HepG2 (cell line): ENCODE results near the gene NWD2. TPM values are rescaled to one million over a fixed set of nuclear protein-coding genes. Genes with fewer than 3 reads are reported as not detected.
A peak's percentile ranks its signal among the peaks of the same experiment; 100 is the strongest.

Experiments
- ATF7 ChIP-seq, 2 experiments: fragments of 450-650 bp in 1 of 2; sonication (generic) in 1 of 2; formaldehyde crosslinking in 1 of 2; IDR thresholded peaks; 2 replicates each; pipeline versions ENCODE4 v1.4.0 to v1.6.1; 2016 to 2020; ENCODE audit warnings: antibody characterized with exemption in 1 of 2, mild to moderate bottlenecking in 1 of 2, missing genetic modification reagents in 1 of 2
- EP300 ChIP-seq, 3 experiments: sonication (generic) in 1 of 3; formaldehyde crosslinking in 1 of 3; IDR thresholded peaks; 2 replicates each; pipeline versions ENCODE4 v1.5.1 to v1.6.1; 2011 to 2020; ENCODE audit warnings: low read depth in 2 of 3, low read length in 2 of 3, borderline replicate concordance in 1 of 3, improper control_type of control experiment in 1 of 3, mild to moderate bottlenecking in 1 of 3, missing genetic modification reagents in 1 of 3, moderate library complexity in 1 of 3
- HDAC1 ChIP-seq: sonication (generic); formaldehyde crosslinking; IDR thresholded peaks from 2 replicates; pipeline ENCODE4 v1.5.1; 2020; ENCODE audit warnings: mild to moderate bottlenecking, missing genetic modification reagents
- HNRNPLL ChIP-seq: fragments of 200-400 bp; formaldehyde crosslinking; IDR thresholded peaks from 2 replicates; pipeline ENCODE4 v1.6.1; 2017; ENCODE audit warnings: mild to moderate bottlenecking, low read depth, low read length; ENCODE audit not compliant: poor library complexity, severe bottlenecking
- KLF13 ChIP-seq: sonication (generic); formaldehyde crosslinking; IDR thresholded peaks from 2 replicates; pipeline ENCODE4 v1.4.0; 2020; ENCODE audit warnings: mild to moderate bottlenecking, missing genetic modification reagents
- MIXL1 ChIP-seq: IDR thresholded peaks from 2 replicates; pipeline ENCODE4 v1.6.1; 2016
- MTA3 ChIP-seq: sonication (generic); formaldehyde crosslinking; IDR thresholded peaks from 2 replicates; pipeline ENCODE4 v1.4.0; 2020; ENCODE audit warnings: missing genetic modification reagents
- NFIC ChIP-seq: IDR thresholded peaks from 2 replicates; pipeline ENCODE4 v1.6.1; 2012; ENCODE audit warnings: mild to moderate bottlenecking, low read length, inconsistent platforms
- RFXANK ChIP-seq: IDR thresholded peaks from 2 replicates; pipeline ENCODE4 v1.6.1; 2016
- SMAD3 ChIP-seq: sonication (generic); formaldehyde crosslinking; IDR thresholded peaks from 2 replicates; pipeline ENCODE4 v1.4.0; 2020; ENCODE audit warnings: missing genetic modification reagents
- TAF1 ChIP-seq: sonication (generic); formaldehyde crosslinking; IDR thresholded peaks from 2 replicates; pipeline ENCODE4 v1.4.0; 2020; ENCODE audit warnings: missing genetic modification reagents
- ZSCAN25 ChIP-seq: sonication (generic); formaldehyde crosslinking; IDR thresholded peaks from 2 replicates; pipeline ENCODE4 v1.8.0; 2022; ENCODE audit warnings: mild to moderate bottlenecking, missing genetic modification reagents
- polyA plus RNA-seq, 8 experiments: library from polyadenylated mRNA; depleted of rRNA in 3 of 8; stranded (reverse) in 7 of 8; unstranded in 1 of 8; fragments of >200 nt; fragmentation: Illumina TruSeq in 4 of 8; extraction: Trizol in 4 of 8; gene quantifications; 2 replicates each; pipeline versions ENCODE4 v1.2.1 to v1.2.3, GENCODE V29; 2011 to 2016; ENCODE audit warnings: low read depth in 4 of 8, missing spikeins in 1 of 8, mixed read lengths in 1 of 8; ENCODE audit not compliant: insufficient read depth in 1 of 8
- total RNA-seq, 5 experiments: library from RNA; depleted of rRNA; stranded (reverse); fragments of >200 nt; fragmentation: Illumina TruSeq; extraction: Trizol; gene quantifications; 2 replicates each; pipeline ENCODE4 v1.2.3, GENCODE V29; 2016; ENCODE audit warnings: low read depth in 1 of 5
- TF ChIP-seq, protein P1 (sequence below): sonication (generic); formaldehyde crosslinking; IDR thresholded peaks from 2 replicates; pipeline ENCODE4 v1.4.0; 2020; ENCODE audit warnings: mild to moderate bottlenecking, missing genetic modification reagents, borderline replicate concordance
- TF ChIP-seq, protein P2 (sequence below): IDR thresholded peaks from 2 replicates; pipeline ENCODE4 v1.6.1; 2012; ENCODE audit warnings: inconsistent platforms
- TF ChIP-seq, protein P3 (sequence below): sonication (generic); formaldehyde crosslinking; IDR thresholded peaks from 2 replicates; pipeline ENCODE4 v1.5.1; 2020; ENCODE audit warnings: missing genetic modification reagents, mild to moderate bottlenecking, borderline replicate concordance
- TF ChIP-seq, protein P4 (sequence below): sonication (generic); formaldehyde crosslinking; IDR thresholded peaks from 2 replicates; pipeline ENCODE4 v1.4.0; 2020; ENCODE audit warnings: missing genetic modification reagents
- TF ChIP-seq, protein P5 (sequence below): sonication (generic); formaldehyde crosslinking; IDR thresholded peaks from 2 replicates; pipeline ENCODE4 v1.5.1; 2020; ENCODE audit warnings: mild to moderate bottlenecking, moderate library complexity, missing genetic modification reagents

Gene NWD2
- total and polyA plus RNA-seq, 2 of the 13 experiments (the other 11 are each of a cell fraction or from before 2014, with no cell fraction given) = not detected

DNA sequence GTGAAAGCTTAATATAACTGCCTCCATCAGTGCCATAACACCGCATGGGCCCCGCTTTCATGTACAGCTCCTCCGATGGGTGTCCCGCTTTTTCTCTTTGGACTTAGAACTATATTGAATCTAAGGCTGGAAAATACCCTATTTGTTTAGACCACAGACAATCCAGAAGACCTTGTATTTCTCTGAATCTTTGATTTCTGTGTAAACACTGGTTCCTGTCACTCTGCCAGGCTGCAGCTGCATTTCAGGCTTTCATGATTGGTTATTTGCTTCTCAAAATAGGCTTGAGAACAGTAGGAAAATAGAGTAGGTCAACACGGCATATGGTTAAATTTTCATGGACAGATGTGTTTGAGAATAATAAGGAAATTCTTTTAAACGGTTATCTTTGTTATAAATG lies 80.0 kb downstream of the NWD2 start (continued):
- TF ChIP-seq, protein P1, sequence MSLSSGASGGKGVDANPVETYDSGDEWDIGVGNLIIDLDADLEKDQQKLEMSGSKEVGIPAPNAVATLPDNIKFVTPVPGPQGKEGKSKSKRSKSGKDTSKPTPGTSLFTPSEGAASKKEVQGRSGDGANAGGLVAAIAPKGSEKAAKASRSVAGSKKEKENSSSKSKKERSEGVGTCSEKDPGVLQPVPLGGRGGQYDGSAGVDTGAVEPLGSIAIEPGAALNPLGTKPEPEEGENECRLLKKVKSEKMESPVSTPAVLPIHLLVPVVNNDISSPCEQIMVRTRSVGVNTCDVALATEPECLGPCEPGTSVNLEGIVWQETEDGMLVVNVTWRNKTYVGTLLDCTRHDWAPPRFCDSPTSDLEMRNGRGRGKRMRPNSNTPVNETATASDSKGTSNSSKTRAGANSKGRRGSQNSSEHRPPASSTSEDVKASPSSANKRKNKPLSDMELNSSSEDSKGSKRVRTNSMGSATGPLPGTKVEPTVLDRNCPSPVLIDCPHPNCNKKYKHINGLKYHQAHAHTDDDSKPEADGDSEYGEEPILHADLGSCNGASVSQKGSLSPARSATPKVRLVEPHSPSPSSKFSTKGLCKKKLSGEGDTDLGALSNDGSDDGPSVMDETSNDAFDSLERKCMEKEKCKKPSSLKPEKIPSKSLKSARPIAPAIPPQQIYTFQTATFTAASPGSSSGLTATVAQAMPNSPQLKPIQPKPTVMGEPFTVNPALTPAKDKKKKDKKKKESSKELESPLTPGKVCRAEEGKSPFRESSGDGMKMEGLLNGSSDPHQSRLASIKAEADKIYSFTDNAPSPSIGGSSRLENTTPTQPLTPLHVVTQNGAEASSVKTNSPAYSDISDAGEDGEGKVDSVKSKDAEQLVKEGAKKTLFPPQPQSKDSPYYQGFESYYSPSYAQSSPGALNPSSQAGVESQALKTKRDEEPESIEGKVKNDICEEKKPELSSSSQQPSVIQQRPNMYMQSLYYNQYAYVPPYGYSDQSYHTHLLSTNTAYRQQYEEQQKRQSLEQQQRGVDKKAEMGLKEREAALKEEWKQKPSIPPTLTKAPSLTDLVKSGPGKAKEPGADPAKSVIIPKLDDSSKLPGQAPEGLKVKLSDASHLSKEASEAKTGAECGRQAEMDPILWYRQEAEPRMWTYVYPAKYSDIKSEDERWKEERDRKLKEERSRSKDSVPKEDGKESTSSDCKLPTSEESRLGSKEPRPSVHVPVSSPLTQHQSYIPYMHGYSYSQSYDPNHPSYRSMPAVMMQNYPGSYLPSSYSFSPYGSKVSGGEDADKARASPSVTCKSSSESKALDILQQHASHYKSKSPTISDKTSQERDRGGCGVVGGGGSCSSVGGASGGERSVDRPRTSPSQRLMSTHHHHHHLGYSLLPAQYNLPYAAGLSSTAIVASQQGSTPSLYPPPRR (CRISPR knock-in tag) = 0 out of 2 replicates have a peak, but pooled peaks have one; percentile 32
- TF ChIP-seq, protein P2, sequence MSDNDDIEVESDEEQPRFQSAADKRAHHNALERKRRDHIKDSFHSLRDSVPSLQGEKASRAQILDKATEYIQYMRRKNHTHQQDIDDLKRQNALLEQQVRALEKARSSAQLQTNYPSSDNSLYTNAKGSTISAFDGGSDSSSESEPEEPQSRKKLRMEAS = 0 out of 2 replicates have a peak, but pooled peaks have one; percentile 26
- TF ChIP-seq HNRNPLL = no peak
- no peak for TF ChIP-seq MTA3 (CRISPR knock-in tag)
- no peak for TF ChIP-seq ZSCAN25 (CRISPR knock-in tag)
- TF ChIP-seq EP300 (IDR thresholded peaks at IDR 0.05; ENCODE audit: low read depth in 2 of 2, low read length in 2 of 2) = peak in 1 of 2 experiments; percentile 54; a peak in 2 of 4 replicates
- TF ChIP-seq EP300 (CRISPR knock-in tag; IDR thresholded peaks at IDR 0.05; ENCODE audit: borderline replicate concordance) = no peak
- no peak for TF ChIP-seq ATF7 (IDR thresholded peaks at IDR 0.05)
- no peak for TF ChIP-seq ATF7 (CRISPR knock-in tag; IDR thresholded peaks at IDR 0.05)
- TF ChIP-seq HDAC1 = peak; percentile 56
- TF ChIP-seq MIXL1 (CRISPR knock-in tag) = 0 out of 2 replicates have a peak, but pooled peaks have one; percentile 22
- TF ChIP-seq, protein P3, sequence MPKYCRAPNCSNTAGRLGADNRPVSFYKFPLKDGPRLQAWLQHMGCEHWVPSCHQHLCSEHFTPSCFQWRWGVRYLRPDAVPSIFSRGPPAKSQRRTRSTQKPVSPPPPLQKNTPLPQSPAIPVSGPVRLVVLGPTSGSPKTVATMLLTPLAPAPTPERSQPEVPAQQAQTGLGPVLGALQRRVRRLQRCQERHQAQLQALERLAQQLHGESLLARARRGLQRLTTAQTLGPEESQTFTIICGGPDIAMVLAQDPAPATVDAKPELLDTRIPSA (CRISPR knock-in tag) = no peak
- TF ChIP-seq SMAD3 = no peak
- TF ChIP-seq, protein P4, sequence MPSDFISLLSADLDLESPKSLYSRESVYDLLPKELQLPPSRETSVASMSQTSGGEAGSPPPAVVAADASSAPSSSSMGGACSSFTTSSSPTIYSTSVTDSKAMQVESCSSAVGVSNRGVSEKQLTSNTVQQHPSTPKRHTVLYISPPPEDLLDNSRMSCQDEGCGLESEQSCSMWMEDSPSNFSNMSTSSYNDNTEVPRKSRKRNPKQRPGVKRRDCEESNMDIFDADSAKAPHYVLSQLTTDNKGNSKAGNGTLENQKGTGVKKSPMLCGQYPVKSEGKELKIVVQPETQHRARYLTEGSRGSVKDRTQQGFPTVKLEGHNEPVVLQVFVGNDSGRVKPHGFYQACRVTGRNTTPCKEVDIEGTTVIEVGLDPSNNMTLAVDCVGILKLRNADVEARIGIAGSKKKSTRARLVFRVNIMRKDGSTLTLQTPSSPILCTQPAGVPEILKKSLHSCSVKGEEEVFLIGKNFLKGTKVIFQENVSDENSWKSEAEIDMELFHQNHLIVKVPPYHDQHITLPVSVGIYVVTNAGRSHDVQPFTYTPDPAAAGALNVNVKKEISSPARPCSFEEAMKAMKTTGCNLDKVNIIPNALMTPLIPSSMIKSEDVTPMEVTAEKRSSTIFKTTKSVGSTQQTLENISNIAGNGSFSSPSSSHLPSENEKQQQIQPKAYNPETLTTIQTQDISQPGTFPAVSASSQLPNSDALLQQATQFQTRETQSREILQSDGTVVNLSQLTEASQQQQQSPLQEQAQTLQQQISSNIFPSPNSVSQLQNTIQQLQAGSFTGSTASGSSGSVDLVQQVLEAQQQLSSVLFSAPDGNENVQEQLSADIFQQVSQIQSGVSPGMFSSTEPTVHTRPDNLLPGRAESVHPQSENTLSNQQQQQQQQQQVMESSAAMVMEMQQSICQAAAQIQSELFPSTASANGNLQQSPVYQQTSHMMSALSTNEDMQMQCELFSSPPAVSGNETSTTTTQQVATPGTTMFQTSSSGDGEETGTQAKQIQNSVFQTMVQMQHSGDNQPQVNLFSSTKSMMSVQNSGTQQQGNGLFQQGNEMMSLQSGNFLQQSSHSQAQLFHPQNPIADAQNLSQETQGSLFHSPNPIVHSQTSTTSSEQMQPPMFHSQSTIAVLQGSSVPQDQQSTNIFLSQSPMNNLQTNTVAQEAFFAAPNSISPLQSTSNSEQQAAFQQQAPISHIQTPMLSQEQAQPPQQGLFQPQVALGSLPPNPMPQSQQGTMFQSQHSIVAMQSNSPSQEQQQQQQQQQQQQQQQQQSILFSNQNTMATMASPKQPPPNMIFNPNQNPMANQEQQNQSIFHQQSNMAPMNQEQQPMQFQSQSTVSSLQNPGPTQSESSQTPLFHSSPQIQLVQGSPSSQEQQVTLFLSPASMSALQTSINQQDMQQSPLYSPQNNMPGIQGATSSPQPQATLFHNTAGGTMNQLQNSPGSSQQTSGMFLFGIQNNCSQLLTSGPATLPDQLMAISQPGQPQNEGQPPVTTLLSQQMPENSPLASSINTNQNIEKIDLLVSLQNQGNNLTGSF (CRISPR knock-in tag) = no peak
- TF ChIP-seq KLF13 (CRISPR knock-in tag) = no peak
- TF ChIP-seq, protein P5, sequence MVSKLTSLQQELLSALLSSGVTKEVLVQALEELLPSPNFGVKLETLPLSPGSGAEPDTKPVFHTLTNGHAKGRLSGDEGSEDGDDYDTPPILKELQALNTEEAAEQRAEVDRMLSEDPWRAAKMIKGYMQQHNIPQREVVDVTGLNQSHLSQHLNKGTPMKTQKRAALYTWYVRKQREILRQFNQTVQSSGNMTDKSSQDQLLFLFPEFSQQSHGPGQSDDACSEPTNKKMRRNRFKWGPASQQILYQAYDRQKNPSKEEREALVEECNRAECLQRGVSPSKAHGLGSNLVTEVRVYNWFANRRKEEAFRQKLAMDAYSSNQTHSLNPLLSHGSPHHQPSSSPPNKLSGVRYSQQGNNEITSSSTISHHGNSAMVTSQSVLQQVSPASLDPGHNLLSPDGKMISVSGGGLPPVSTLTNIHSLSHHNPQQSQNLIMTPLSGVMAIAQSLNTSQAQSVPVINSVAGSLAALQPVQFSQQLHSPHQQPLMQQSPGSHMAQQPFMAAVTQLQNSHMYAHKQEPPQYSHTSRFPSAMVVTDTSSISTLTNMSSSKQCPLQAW (CRISPR knock-in tag) = 0 out of 2 replicates have a peak, but pooled peaks have one; percentile 31
- TF ChIP-seq RFXANK = no peak
- TF ChIP-seq TAF1 (CRISPR knock-in tag) = no peak
- TF ChIP-seq NFIC = peak; percentile 74; the same call in 1 of the 2 replicates
